Stimulated activated CD4-positive, alpha-beta T cell treated with anti-CD3 and anti-CD28 coated beads, Interleukin-4, amount 100 ng/mL, for 1 hour (primary cell): Measurements from ENCODE around the gene UNC13B.
"Not testable (repeated sequence)": the region's sequence is repeated elsewhere in the genome, so short reads cannot be mapped to it uniquely, and the experiment has no call there.

ENCODE experiments used
- DNase-seq: peaks from one replicate; pipeline ENCODE4 v3.0.0-alpha.2; 2020

UNC13B gene

DNA sequence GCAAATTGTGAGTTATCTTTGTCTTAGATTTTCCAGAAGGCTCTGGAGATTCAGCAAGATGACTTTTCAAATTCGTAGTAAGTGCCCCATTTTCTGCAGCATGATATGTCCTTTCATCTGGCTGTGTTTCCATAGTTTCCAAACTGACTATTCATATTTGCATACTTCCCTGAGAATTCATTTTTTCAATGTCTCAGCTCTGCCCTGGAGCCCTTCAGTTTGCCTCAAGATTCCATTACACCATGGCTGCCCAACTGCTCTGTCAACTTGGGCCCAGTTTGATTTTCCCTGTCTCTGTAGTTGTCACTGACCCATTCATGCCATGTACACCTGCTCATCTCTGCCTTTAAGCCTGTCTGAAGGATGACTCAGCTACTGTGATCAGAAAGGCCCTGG is 233.9 kb downstream of the UNC13B start:
- no peak for DNase-seq

DNA sequence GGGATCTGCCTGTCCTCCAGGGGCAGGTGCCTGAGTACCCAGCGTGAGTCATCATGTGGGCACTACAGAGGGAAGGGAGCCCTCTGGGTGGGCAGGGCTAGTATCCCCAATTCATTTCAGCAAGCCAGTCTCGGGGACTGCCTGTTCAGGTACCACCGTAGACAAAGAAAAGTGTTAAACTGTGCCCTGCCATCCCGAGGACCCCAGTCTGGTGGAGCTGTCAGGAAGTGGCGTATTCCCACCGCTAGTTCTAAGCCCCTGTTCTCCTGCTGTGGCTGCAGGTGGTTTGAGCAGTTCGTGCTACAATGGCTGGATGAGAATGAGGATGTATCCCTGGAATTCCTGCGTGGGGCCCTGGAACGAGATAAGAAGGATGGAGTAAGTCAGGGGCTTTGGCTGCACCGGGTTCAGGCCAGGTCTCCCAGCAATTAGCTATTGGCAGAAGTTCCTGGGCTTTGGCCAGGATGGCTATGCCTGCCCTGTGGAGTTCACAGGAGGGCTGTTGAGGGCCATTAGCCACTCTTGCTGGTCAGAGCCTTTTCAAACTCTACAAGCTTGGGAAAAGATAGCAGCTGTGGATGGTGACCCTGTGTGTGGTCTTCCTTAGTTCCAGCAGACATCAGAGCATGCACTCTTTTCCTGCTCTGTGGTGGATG is 234.9 kb downstream of the UNC13B start:
- no peak for DNase-seq

DNA sequence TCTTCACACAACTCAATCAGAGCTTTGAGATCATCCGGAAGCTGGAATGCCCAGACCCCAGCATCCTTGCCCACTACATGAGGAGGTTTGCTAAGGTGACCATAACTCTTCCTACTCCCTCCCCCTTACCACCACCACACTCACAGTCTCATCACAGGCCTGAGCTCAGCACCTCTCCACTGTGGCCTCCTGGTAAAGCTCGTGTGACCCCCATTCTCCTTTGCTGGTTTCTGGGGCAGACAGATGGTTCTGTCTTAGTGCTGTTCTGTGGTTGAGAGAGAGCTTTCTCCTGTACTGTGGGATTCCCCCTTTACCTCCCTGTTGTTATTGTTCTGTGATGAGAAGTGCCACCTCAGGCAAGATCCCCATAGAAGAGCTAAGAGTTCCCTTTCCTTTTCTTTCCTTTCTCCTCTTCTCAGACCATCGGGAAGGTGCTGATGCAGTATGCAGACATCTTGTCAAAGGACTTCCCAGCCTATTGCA is 235.4 kb downstream of the UNC13B start:
- DNase-seq = no peak

GRCh38 chr9:35397923-35398322 is 236.1 kb downstream of the UNC13B start:
- DNase-seq = no peak

GRCh38 chr9:35398651-35399335 is 237.0 kb downstream of the UNC13B start:
- DNase-seq = no peak

GRCh38 chr9:35404865-35405264 is 243.1 kb downstream of the UNC13B start:
- no peak for DNase-seq

DNA sequence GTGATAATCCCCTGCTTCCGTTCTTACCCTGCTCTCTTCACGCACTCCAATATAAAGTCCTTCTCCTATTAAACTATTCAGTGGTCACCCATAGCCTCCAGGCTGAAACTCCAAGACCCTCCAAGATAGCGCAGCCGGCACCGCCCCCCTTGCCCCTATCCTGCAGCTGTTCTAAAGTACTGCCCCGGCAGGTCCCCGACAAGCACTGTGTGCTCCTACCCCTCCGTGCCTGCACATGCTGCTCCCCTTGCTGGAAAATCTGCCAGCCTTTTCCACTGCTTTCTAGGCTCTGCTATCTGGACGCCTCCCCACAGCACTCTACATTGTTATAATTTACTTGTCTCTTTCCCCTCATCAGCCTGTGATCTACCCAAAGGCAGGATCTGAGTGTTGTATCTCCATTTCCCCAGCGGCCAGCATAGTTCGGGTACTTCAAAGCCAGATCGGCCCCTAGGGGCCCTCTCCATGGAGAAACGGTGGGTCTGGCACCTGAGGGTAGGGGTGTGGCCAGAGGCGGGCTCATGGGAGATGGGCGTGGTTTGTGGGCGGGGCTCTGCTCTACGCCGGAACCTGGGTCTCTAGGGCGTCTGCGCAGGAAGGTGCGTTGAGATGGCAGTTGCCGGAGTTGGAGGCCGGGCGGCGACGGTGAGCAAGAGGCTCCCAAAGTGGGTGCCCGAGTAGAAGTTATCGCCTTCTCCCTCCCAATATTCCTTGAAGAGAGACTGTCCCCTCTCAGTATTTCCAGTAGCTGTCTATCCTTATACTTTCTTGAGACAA is 244.6 kb downstream of the UNC13B start:
- DNase-seq = peak; percentile 43

- no peak for DNase-seq
These were observed 246.0 kb downstream of the UNC13B start for GRCh38 chr9:35407846-35408245.

DNA sequence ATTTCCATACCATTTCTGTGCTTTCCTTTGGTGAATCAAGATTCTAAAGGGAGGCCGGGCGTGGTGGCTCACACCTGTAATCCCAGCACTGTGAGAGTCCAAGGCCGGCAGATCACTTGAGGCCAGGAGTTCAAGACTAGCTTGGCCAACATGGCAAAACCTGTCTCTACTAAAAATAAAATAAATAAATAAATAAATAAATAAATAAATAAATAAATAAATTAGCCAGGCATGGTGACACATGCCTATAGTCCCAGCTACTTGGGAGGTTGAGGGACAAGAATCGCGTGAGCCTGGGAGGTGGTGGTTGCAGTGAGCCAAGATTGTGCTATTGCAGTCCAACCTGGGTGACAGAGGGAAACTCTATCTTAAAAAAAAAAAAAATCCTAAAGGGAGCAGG is 247.6 kb downstream of the UNC13B start:
- not testable (repeated sequence) for DNase-seq

GRCh38 chr9:35414889-35415288 is 253.1 kb downstream of the UNC13B start:
- no peak for DNase-seq

DNA sequence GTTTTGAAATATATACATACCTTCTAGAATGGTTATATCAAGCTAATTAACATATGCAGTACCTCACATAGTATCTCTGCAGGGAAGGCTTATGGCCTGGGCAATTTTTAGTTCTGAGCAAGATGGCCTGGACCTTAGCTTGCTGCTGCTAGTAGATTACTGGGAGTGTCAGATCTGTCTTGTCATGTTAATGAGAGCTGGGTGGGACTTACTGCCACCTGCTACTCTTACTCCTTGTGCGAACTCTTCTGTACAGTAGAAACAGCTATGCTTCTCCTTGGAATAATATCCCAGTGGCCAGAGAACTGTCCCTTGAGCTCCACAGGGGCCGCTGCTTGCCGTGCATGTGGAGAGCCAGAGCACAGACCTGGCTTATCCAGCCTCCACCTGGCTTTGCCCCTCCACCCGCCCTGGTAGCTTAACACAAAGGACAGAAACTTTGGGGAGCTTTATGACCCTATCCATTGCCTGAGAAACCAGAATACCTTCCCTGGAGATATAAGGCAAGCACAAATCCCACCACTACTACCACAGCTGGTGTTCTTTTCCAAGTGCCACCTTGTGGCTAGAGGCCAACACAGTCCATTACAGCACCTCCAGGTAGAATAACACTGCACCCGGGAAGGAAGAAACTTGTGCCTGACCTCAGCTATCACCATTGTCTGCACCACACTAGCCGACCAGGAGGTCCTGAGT is 253.7 kb downstream of the UNC13B start:
- DNase-seq = no peak

GRCh38 chr9:35416098-35416427 is 254.3 kb downstream of the UNC13B start:
- DNase-seq = no peak

DNA sequence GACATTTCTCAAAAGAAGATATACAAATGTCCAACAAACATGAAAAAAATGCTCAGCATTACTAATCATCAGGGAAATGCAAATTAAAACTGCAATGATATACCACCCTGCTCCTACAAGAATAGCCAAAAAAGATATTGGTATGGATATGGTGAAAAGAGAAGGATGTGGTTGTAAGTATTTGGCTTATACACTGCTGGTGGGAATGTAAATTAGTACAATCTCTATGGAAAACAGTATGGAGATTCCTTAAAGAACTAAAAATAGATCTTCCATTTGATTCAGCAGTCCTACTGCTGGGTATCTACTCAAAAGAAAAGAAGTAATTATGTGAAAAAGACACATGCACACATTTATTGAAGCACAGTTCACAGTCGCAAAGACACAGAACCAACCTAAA is 260.5 kb downstream of the UNC13B start:
- DNase-seq = no peak

GRCh38 chr9:35422753-35423152 is 260.9 kb downstream of the UNC13B start:
- no peak for DNase-seq

- DNase-seq = no peak
These were observed 261.7 kb downstream of the UNC13B start for GRCh38 chr9:35423499-35423898.

DNA sequence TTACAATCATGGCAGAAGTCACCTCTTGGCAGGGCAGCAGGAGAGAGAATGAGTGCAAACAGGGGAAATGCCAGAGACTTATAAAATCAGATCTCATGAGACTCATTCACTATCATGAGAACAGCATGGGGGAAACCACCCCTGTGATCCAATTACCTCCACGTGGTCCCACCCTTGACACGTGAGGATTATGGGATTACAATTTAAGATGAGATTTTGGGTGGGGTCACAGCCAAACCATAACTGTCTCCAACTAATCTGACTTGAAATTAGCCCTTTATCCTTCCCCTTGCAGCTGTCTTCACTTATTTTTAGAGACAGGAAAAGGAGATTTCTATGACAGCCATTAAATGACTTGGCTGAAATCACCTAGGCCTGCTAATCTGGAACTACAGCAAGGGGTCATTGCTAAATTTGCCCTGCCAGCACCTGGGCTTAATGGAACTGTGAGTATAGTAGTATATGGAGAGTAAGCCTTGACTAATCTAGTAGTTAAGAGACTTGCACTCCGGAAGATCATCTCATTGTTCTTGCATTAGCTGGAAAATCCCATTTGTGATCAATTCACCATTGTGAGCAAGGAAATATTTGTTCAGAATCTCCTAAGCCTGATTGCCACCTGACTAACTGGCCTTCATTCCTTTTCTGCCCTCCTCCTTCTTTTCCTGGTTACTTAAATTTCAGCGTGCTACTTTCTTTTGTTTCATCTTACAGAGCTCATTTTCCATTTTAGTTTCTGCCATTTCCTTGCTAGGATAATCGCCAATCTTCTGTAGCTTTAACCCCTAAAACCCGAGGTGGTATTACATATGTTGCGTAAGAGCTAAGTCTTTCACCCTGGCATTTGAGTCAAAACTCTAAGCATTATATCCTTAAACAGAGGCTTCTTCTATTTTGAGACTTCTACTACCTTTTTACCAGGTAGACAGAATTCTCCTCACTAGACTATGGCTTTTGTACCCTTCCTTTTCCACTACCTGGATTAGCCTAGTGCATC is 262.8 kb downstream of the UNC13B start:
- no peak for DNase-seq

DNA sequence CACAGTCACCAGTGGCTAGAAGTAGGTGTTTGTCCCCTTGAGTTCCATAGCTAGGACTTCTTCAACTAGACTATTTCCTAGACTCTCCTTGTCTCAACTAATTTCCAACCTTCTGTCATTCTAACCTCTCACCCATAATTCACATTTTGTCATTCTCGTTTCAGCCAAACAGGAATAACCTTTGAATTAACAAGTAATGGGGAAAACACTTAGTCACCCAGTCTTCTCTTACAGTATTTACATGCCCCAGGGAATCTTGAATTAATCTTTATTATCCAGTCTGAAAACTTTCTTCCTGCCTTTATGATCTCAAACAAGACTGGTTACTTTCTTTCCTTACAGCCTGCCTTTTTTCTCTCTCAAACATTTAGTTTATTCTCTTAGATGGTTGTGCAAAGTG is 264.8 kb downstream of the UNC13B start:
- no peak for DNase-seq

DNA sequence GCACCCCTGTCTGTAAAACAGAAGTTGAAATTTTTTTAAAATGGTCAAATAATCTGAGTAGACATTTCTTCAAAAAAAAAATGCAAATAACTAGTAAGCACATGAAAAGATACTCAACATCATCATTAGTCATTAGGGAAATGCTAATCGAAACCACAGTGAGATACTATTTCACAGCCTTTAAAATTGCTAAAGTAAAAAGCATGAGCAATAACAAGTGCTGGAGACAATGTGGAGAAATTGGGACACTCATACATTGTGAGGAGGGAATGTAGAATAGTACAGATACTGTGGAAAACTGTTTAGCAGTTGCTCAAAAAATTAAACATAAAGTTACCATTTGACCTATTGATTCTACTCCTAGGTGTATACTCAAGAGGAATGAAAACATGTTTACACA is 269.7 kb downstream of the UNC13B start:
- DNase-seq = no peak

DNA sequence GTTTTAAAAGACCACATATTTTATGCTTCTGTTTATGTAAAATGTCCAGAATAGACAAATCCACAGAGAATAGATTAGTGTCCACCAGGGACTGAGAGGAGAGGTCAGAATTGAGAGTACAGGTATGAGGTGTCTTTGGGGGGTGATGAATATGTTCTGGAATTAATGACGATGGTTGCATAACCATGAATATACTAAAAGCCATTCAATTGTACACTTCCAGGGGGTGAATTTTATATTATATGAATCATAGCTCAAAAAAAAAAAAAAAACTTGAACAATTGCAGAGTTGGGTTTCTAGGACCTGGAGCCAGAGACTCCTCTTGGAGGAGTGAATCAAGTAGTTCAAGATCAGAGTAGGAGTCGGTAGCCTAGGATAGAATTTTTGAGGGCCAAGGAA is 270.3 kb downstream of the UNC13B start:
- no peak for DNase-seq

DNA sequence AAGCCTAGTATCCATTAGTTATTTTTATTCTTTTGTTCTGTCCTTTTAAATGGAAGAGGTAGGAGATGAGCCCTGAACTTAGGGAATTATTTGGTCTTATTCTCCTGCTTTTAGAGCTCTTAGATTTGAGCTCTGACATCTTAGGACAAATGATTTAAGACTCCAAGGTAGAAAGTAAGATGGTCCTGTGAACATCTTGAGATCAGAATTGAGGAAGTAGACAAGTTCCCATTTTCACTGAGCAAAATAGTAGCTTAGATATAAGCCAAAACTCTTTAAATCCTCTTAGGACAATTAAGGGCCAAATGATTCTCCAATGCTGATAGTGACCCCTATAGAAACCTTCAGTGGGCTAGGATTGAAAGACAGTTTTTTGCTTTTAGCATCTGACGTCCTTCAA is 275.1 kb downstream of the UNC13B start:
- DNase-seq = no peak

- DNase-seq = no peak
These were observed 284.2 kb downstream of the UNC13B start for GRCh38 chr9:35446012-35446411.

DNA sequence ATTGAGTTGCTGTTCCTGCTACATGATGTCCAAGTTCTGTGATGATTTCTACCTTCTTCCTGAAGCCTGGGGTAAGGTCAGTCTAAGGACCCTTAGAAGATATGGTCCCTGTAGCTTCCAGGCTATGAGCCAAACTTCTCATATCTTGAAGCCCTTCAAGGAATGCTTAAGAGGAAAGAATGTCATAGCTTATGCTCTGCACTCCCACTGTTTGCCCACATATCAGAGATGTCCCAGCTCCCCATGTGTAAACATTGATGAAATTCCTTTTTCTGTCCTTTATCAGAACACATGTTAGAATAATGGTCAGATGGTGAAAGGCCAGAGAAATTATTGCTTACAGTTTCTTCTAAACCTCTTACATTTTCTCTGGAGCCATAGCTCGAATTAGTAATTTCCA is 286.7 kb downstream of the UNC13B start:
- no peak for DNase-seq
